ENCODE results near the gene RTL10.

Gene RTL10

DNA sequence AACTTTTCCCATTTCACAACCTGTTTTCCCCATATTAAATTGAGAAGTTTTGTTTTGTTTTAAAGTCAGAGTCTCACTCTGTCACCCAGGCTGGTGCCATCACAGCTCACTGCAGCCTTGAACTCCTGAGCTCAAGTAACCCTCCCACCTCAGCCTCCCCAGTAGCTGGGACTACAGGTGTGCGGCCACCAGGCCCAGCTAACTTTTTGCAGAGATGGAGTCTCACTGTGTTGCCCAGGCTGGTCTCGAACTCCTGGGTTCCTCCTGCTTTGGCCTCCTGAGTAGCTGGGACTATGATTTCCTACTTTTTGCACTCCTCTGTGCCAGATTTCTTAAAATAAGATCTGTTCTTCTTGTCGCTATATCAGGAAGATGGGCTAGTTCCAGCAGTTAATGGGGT is 44.9 kb downstream of the RTL10 start:
- no peak for DNase-seq (ENCODE audit: low read depth, low spot score)

DNA sequence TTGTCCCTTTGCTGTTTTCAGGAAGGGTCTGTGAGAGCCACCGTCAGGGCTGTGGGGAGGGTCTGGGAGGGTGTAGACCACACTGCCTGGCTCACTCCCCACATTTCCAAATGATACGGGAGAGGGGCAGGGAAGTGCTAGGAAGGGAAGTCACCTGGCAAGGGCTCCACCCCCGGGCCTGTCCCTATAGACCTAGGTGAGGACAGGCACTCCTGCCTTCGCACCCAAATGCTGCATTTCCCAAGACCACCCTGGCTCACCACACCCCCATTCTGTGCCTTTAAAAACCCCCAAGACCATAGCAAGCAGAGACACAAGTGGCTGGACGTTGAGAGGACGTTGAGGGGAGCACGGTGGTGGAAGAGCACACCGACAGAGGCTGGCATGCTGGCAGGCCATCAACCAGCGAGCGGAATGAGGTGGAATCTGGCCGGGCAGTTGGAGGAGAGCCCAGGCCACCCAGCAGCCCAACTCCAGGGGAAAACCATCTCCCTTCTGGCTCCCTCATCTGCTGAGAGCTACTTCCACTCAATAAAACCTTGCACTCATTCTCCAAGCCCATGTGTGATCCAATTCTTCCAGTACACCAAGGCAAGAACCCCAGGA is 45.7 kb downstream of the RTL10 start:
- no peak for DNase-seq (ENCODE audit: low read depth, low spot score)

DNA sequence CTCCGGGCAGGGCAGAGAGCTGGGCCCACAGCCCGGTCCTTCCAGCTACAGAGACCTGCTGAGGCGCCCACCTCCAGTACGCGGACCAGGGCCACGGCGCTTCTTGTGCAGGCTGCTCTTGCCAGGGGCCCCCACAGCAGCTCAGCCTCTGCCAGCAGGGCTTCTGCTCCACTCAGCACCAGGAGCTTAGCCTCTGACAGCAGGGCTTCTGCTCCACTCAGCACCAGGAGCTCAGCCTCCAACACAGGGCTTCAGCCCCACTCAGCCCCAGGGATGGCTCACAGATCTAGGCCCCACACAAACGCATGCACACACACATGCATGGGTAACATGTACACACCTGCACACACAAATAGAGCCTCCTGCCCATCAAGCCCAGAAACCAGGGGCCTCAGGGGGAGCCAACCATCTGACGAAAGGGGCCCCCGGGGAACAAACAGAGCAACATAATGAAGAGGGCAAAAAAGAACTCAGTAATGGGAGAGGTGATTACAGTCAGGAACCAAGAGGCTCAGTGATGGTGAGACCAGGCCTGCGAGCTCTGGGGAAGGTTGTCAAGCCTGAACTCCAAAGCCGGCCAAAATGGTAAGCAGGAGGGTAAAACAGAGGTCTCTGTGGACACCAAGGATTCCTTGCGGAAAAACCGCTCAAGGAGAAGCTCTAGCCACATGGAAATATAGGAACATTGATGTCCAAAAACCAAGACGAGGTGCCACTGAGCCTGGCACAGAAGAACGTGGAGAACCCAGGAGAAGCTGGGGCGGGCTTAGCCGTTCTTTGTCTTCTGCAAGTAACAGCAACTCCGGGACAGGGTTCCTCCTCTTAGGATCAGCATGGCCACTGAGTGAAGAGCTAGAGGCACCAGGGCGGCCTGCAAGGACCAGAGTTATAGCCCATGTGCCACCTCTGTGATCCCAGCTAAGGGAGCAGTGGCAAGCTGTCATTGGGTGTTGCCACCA is 46.5 kb downstream of the RTL10 start:
- no peak for DNase-seq (ENCODE audit: low read depth, low spot score)

DNA sequence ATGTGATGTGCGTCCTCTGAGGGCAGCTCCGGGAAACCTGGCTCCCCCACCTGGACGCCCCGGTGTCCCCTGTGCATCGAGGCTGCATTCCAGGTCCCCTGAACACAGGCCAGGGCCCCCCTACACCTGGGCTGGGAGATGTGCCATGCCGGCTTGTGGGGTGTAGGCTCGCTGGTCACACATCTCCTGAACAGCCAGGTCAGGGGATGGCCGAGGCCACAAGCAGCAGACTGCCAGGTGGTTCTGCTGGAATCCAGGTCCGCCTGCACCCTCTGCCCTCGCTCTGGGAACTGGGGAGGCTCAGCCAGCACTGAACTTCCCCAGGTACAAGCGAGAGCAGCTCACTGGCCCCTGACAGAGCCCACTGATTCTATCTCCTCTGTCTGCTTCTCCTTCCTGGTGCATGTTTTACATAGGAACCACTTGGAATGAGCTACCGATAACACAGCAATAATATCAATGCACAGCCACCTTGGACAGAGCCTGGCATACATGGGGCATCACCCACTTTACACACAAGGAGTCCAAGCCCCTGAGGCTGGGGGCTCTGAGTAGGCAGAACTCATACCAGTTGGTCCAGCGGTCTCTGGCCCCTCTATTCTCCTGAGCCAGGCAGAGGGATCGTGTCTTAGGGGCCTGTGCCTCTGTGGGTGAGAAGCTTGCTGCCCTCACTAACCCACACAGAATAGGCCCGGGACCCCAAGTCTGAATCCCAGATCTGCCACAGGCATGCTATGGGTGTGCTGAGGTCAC is 47.3 kb downstream of the RTL10 start:
- DNase-seq (ENCODE audit: low read depth, low spot score), result no peak

DNA sequence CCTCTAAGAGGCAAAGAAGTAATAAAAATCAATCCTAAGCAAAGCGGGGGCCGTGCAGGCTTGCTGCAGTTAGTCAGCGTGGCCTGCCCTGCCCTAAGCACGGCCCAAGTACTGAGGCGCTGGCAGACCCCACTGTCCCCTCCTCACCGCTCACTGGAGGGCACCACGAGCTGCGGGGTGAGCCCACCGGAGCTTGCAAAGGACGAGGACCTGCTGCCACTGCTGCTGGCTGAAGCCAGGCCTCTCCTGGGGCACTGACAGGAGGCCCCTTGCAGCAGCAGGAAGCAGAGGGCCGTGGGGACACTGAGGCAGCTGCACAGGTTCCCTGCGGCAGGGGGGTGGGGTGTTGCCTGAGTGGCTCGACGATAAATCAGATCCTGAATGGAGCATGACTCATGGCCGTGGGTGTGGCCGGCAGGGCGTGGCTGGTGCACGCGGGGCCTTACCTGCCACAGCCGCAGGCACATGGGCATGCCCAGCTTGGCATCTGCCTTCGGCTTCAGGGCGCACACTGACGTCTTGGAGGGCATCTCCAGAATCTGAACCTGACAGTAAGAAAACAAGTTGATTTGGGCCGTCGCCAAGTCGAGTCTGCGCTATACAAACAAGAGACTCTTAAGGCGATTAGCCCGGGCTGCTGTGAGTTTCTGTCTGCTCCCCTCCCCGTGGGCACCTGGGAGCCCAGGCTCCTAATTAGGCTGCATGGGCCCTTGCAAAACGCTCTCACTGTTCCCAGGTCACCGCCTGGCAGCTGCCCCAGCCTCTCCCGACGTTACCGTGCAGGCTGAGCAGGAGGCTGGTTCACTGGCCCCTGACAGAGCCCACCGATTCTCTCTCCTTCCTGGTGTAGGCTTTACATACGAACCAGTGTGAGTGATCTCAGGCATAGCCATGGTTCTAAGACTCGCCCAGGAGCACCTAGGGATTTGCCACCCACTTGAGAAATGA is 48.2 kb downstream of the RTL10 start:
- DNase-seq (ENCODE audit: low read depth, low spot score), result no peak

DNA sequence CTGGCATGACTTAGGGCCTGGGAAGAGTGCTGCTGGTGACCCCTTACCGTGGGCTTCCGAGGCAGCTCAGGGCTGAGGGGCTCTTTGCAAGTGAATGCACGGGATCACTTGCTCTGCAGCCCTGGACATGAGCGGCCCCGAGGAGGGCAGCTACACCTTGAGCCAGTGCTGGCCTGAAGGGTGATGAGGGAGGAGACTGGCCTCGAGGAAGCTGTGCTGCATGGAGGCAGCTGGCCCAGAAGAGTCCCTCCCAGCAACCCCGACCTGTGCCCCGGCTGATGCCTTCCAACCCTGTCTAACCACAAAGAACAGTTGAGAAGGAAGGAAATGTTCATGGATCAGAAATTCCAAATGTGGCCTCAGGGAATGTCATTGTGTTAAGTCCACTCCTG is 48.9 kb downstream of the RTL10 start:
- no peak for DNase-seq (ENCODE audit: low read depth, low spot score)

Data from activated CD4-positive, CD25-positive, alpha-beta regulatory T cell treated with anti-CD3 and anti-CD28 coated beads, Interleukin-2, amount 50 U/mL, for 16 hours (primary cell).